Keratinocyte (primary cell): ENCODE data around the gene PPP1R16B. TPM values are rescaled to one million over a fixed set of nuclear protein-coding genes. Genes with fewer than 3 reads are reported as not detected.

Experiments used
- DNase-seq: peaks from one replicate; pipeline ENCODE4 v3.0.0-alpha.2; 2011; ENCODE audit warnings: low read depth, missing footprints, low spot score
- FAIRE-seq: peaks from 2 replicates; lab custom pipeline; 2011; peaks lifted over from hg19 to GRCh38; lab: Jason Lieb, UNC
- H2AFZ ChIP-seq: 2 replicates; pipeline ENCODE4 v1.6.0; 2012; ENCODE audit warnings: low read length, control low read depth, inconsistent platforms; ENCODE audit not compliant: control insufficient read depth
- H3K27ac ChIP-seq: 2 replicates; pipeline ENCODE4 v1.5.1; 2011; ENCODE audit warnings: low read length; ENCODE audit not compliant: control insufficient read depth, insufficient read depth
- H3K27me3 ChIP-seq: 3 replicates; pipeline ENCODE4 v1.6.0; 2011; ENCODE audit warnings: low read length; ENCODE audit not compliant: control insufficient read depth, insufficient read depth; ENCODE audit errors: extremely low read depth
- H3K36me3 ChIP-seq, 2 experiments: 2 replicates in 1 of 2; 3 replicates in 1 of 2; pipeline ENCODE4 v1.5.1; 2011; ENCODE audit warnings: low read length in 2 of 2, mild to moderate bottlenecking in 1 of 2; ENCODE audit not compliant: control insufficient read depth in 2 of 2, insufficient read depth in 2 of 2; ENCODE audit errors: extremely low read depth in 1 of 2
- H3K4me1 ChIP-seq: 3 replicates; pipeline ENCODE4 v1.5.1; 2011; ENCODE audit warnings: low read length; ENCODE audit not compliant: control insufficient read depth, insufficient read depth; ENCODE audit errors: extremely low read depth
- H3K4me2 ChIP-seq: 3 replicates; pipeline ENCODE4 v1.6.0; 2011; ENCODE audit warnings: low read depth, low read length; ENCODE audit not compliant: control insufficient read depth, insufficient read depth; ENCODE audit errors: extremely low read depth
- H3K4me3 ChIP-seq, 3 experiments: fragments of 200-600 bp in 1 of 3; sonication (generic) in 1 of 3; 2 replicates in 2 of 3; 3 replicates in 1 of 3; pipeline ENCODE4 v1.5.1; 2011 to 2016; ENCODE audit warnings: low read length in 3 of 3, mild to moderate bottlenecking in 3 of 3, control low read depth in 2 of 3, inconsistent platforms in 1 of 3, low read depth in 1 of 3, mixed read lengths in 1 of 3, mixed run types in 1 of 3, moderate library complexity in 1 of 3; ENCODE audit not compliant: control insufficient read depth in 2 of 3, insufficient read depth in 2 of 3; ENCODE audit errors: extremely low read depth in 1 of 3
- H3K79me2 ChIP-seq: 2 replicates; pipeline ENCODE4 v1.6.0; 2012; ENCODE audit warnings: low read length; ENCODE audit not compliant: control insufficient read depth, insufficient read depth
- H3K9ac ChIP-seq: 3 replicates; pipeline ENCODE4 v1.6.0; 2011; ENCODE audit warnings: low read length; ENCODE audit not compliant: control insufficient read depth, insufficient read depth; ENCODE audit errors: extremely low read depth
- H3K9me1 ChIP-seq: 3 replicates; pipeline ENCODE4 v1.6.0; 2011; ENCODE audit warnings: low read length; ENCODE audit not compliant: control insufficient read depth, insufficient read depth; ENCODE audit errors: extremely low read depth
- H3K9me3 ChIP-seq: 2 replicates; pipeline ENCODE4 v1.5.1; 2012; ENCODE audit warnings: low read depth, low read length; ENCODE audit not compliant: control insufficient read depth
- H4K20me1 ChIP-seq: 3 replicates; pipeline ENCODE4 v1.6.0; 2011; ENCODE audit warnings: low read length; ENCODE audit not compliant: control insufficient read depth, insufficient read depth; ENCODE audit errors: extremely low read depth
- CTCF ChIP-seq, 3 experiments: IDR thresholded peaks in 1 of 3; conservative IDR thresholded peaks in 1 of 3; optimal IDR thresholded peaks in 1 of 3; 2 replicates in 2 of 3; 3 replicates in 1 of 3; pipeline versions ENCODE3 to v1.5.1; 2011; ENCODE audit warnings: low read length in 3 of 3, mild to moderate bottlenecking in 3 of 3, moderate library complexity in 2 of 3, control low read depth in 1 of 3, inconsistent platforms in 1 of 3; ENCODE audit not compliant: insufficient read depth in 2 of 3; ENCODE audit errors: extremely low read depth in 1 of 3
- EZH2 ChIP-seq: IDR thresholded peaks from one replicate; pipeline ENCODE4 v1.6.1; 2012; ENCODE audit warnings: inconsistent platforms, mild to moderate bottlenecking, low read length, moderate library complexity
- dilution Hi-C: fragments of 300-500 bp; cut with MboI; formaldehyde crosslinking; loops from one replicate; pipeline ENCODE4 v1.7.0; 2020; ENCODE audit warnings: low sequenced_read_pairs; ENCODE audit not compliant: extremely low pct_ligation_motif_present
- polyA plus RNA-seq, 5 experiments: library from polyadenylated mRNA; depleted of rRNA in 3 of 5; stranded (reverse) in 3 of 5; stranded (forward) in 1 of 5; unstranded in 1 of 5; fragments of >200 nt; gene quantifications; 1 replicate in 1 of 5; 2 replicates in 3 of 5; 3 replicates in 1 of 5; pipeline versions ENCODE4 v1.2.1 to v1.2.3, GENCODE V29; 2011 to 2012; ENCODE audit warnings: missing spikeins in 2 of 5, low read depth in 1 of 5, low replicate concordance in 1 of 5

The PPP1R16B gene
- polyA plus RNA-seq, 1 donor (not counting 4 experiments of a cell fraction or from before 2014, with no cell fraction given), result not detected

- dilution Hi-C loops, result no loop called here
- Histone ChIP-seq H3K27me3 (no peaks in the 10 kb centered on the region), H3K9me1 (no peaks in the 10 kb centered on the region), H3K36me3 (peaks cover 22 to 25% of the 10 kb centered on the region in 2 experiments), H2AFZ (no peak overlapping the region), H3K4me3 (no peak overlapping the region), H3K27ac (no peak overlapping the region), H3K79me2 (no peaks in the 10 kb centered on the region), H4K20me1 (no peaks in the 10 kb centered on the region), H3K9ac (no peak overlapping the region), H3K4me1 (no peaks in the 10 kb centered on the region), H3K9me3 (no peaks in the 10 kb centered on the region), H3K4me2 (no peak overlapping the region)
- TF ChIP-seq CTCF (optimal IDR thresholded peaks at IDR 0.05 in 1 of 3, IDR thresholded peaks at IDR 0.05 in 1 of 3, conservative IDR thresholded peaks at IDR 0.05 in 1 of 3; ENCODE audit: extremely low read depth in 1 of 3, insufficient read depth in 2 of 3, low read length in 3 of 3), result no peak
- no peak for TF ChIP-seq EZH2
- DNase-seq (no peak), FAIRE-seq (no peak)
Measured at GRCh38 chr20:38770970-38771369, 34.5 kb upstream of the PPP1R16B start.

GRCh38 chr20:38771621-38772020, 33.9 kb upstream of the PPP1R16B start:
- FAIRE-seq, result no peak
- DNase-seq, result no peak
- Histone ChIP-seq H3K9me1 (no peaks in the 10 kb centered on the region), H3K4me2 (no peak overlapping the region), H2AFZ (no peak overlapping the region), H3K36me3 (peaks cover 19 to 23% of the 10 kb centered on the region in 2 experiments), H3K4me3 (no peak overlapping the region), H3K27ac (no peak overlapping the region), H4K20me1 (no peaks in the 10 kb centered on the region), H3K4me1 (no peaks in the 10 kb centered on the region), H3K9ac (no peak overlapping the region), H3K9me3 (no peaks in the 10 kb centered on the region), H3K79me2 (no peaks in the 10 kb centered on the region), H3K27me3 (no peaks in the 10 kb centered on the region)
- TF ChIP-seq EZH2 (no peak), CTCF (optimal IDR thresholded peaks at IDR 0.05 in 1 of 3, IDR thresholded peaks at IDR 0.05 in 1 of 3, conservative IDR thresholded peaks at IDR 0.05 in 1 of 3; ENCODE audit: extremely low read depth in 1 of 3, insufficient read depth in 2 of 3, low read length in 3 of 3) (no peak)
- dilution Hi-C loops, result no loop called here
